SU-DHL-6 (cell line): Measurements from ENCODE around the gene RNPC3.
A peak's percentile ranks its signal among the peaks of the same experiment; 100 is the strongest.

Experiments used
- H2AFZ ChIP-seq: fragments of 200-600 bp; sonication (generic); 2 replicates; pipeline ENCODE4 v1.6.1; 2014; ENCODE audit warnings: low read depth, mild to moderate bottlenecking, moderate library complexity, mixed read lengths, antibody characterized with exemption, low read length; ENCODE audit not compliant: severe bottlenecking
- H3F3A ChIP-seq: fragments of 200-600 bp; shearing (Covaris generic); 2 replicates; pipeline ENCODE4 v1.6.0; 2016; ENCODE audit warnings: antibody characterized with exemption, mild to moderate bottlenecking; ENCODE audit not compliant: insufficient read depth
- H3K27ac ChIP-seq: fragments of 200-600 bp; sonication (generic); 2 replicates; pipeline ENCODE4 v1.5.1; 2016; ENCODE audit warnings: low read depth, mild to moderate bottlenecking, low read length, moderate library complexity, mixed read lengths
- H3K27me3 ChIP-seq: fragments of 200-600 bp; sonication (generic), shearing (Covaris generic); 2 replicates; pipeline ENCODE4 v1.6.0; 2014; ENCODE audit warnings: mild to moderate bottlenecking, low read length
- H3K36me3 ChIP-seq: fragments of 200-600 bp; sonication (generic); 2 replicates; pipeline ENCODE4 v1.6.1; 2014; ENCODE audit warnings: mild to moderate bottlenecking, low read length, mixed read lengths
- H3K4me2 ChIP-seq: fragments of 300-600, 200-600 bp; shearing (Covaris generic), sonication (generic); 2 replicates; pipeline ENCODE4 v1.6.0; 2014; ENCODE audit warnings: low read length, low read depth, mild to moderate bottlenecking; ENCODE audit not compliant: poor library complexity, severe bottlenecking
- H3K4me3 ChIP-seq: fragments of 200-600 bp; sonication (generic); 2 replicates; pipeline ENCODE4 v1.5.1; 2014; ENCODE audit warnings: antibody characterized with exemption, low read length, mild to moderate bottlenecking, mixed read lengths; ENCODE audit not compliant: insufficient read depth, poor library complexity, severe bottlenecking
- H3K79me2 ChIP-seq: fragments of 200-600 bp; sonication (generic); 2 replicates; pipeline ENCODE4 v1.6.1; 2014; ENCODE audit warnings: mild to moderate bottlenecking, low read length, moderate library complexity; ENCODE audit not compliant: insufficient read depth
- H3K9ac ChIP-seq: fragments of 200-600 bp; sonication (generic); 2 replicates; pipeline ENCODE4 v1.7.0; 2014; ENCODE audit warnings: mild to moderate bottlenecking, low read length
- H3K9me2 ChIP-seq: fragments of 200-600 bp; sonication (generic); replicated peaks from 2 replicates; pipeline ENCODE4 v1.6.1; 2014; ENCODE audit warnings: low read length; ENCODE audit not compliant: insufficient read depth
- H3K9me3 ChIP-seq: fragments of 200-600 bp; sonication (generic); 2 replicates; pipeline ENCODE4 v1.6.1; 2014; ENCODE audit warnings: low read length, mixed read lengths; ENCODE audit not compliant: insufficient read depth
- H4K20me1 ChIP-seq: fragments of 200-600 bp; sonication (generic); 2 replicates; pipeline ENCODE4 v1.6.1; 2014; ENCODE audit warnings: low read depth, mild to moderate bottlenecking, antibody characterized with exemption, low read length, moderate library complexity, mixed read lengths
- EZH2phosphoT487 ChIP-seq: fragments of 200-600 bp; sonication (generic), shearing (Covaris generic); conservative IDR thresholded peaks from 2 replicates; pipeline ENCODE4 v1.6.1; 2018; ENCODE audit warnings: mild to moderate bottlenecking, antibody characterized with exemption, low read length, moderate library complexity, mixed read lengths
- TF ChIP-seq, protein P1 (sequence below): fragments of 200-600 bp; sonication (generic); IDR thresholded peaks from one replicate; pipeline ENCODE4 v1.5.1; 2017; ENCODE audit warnings: antibody characterized with exemption, mild to moderate bottlenecking, low read length, moderate library complexity; ENCODE audit not compliant: insufficient read depth, poor library complexity, severe bottlenecking

Gene RNPC3, protein sequence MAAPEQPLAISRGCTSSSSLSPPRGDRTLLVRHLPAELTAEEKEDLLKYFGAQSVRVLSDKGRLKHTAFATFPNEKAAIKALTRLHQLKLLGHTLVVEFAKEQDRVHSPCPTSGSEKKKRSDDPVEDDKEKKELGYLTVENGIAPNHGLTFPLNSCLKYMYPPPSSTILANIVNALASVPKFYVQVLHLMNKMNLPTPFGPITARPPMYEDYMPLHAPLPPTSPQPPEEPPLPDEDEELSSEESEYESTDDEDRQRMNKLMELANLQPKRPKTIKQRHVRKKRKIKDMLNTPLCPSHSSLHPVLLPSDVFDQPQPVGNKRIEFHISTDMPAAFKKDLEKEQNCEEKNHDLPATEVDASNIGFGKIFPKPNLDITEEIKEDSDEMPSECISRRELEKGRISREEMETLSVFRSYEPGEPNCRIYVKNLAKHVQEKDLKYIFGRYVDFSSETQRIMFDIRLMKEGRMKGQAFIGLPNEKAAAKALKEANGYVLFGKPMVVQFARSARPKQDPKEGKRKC

DNA sequence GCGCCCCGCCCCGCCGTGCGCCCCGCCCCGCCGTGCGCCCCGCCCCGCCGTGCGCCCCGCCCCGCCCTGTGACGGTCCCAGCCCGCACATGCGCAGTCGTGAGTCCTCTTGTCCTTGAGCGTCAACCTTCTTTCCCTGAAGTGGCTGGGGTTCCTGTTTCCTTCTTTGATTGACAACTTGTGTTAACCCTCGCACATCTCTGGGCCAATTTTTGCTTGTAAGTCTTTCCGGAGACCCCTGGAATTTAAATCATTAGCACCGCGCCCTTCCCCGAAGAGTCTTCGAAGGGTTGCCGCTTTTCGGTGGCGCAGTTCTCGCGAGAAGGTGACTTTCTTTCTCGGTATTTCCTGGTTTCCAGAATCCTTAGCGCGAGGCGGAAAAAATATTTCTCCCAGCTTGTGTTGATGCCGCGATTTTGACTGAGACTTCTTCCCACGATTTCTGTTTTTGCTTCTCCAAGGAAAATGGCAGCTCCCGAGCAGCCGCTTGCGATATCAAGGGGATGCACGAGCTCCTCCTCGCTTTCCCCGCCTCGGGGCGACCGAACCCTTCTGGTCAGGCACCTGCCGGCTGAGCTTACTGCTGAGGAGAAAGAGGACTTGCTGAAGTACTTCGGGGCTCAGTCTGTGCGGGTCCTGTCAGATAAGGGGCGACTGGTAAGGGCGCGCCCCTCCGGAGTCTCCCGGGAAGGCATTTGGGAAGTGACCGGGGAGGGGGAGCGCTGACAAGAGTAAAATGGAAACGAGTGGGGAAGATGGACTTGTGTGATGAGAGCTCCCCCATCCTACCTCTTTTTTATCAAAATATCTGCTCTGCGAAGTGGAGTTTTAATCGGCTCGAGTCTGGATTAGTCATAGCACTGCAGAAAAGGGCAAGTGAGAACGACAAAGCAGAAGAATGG lies at the start of gene RNPC3:
RNPC3 (plus strand) TSS at position 93 of the 901 bp plus-strand sequence; CDS start at position 465, 372 bp downstream.
- Histone ChIP-seq H3K4me2 (peak within 1 kb of the TSS; percentile 100), H4K20me1 (peaks cover 24% of the 10 kb centered on the region), H3K4me3 (peak within 1 kb of the TSS; percentile 100), H3K9me2 (no peaks in the 10 kb centered on the region), H3K27ac (peak within 1 kb of the TSS; percentile 95), H3K27me3 (no peaks in the 10 kb centered on the region), H3K36me3 (peaks cover 25% of the 10 kb centered on the region), H3K9me3 (no peaks in the 10 kb centered on the region), H3K9ac (peak within 1 kb of the TSS; percentile 99), H2AFZ (peak within 1 kb of the TSS; percentile 94), H3F3A (no peaks in the 10 kb centered on the region), H3K79me2 (peaks cover 50% of the 10 kb centered on the region)
- no peak for TF ChIP-seq EZH2phosphoT487
- TF ChIP-seq, protein P1, sequence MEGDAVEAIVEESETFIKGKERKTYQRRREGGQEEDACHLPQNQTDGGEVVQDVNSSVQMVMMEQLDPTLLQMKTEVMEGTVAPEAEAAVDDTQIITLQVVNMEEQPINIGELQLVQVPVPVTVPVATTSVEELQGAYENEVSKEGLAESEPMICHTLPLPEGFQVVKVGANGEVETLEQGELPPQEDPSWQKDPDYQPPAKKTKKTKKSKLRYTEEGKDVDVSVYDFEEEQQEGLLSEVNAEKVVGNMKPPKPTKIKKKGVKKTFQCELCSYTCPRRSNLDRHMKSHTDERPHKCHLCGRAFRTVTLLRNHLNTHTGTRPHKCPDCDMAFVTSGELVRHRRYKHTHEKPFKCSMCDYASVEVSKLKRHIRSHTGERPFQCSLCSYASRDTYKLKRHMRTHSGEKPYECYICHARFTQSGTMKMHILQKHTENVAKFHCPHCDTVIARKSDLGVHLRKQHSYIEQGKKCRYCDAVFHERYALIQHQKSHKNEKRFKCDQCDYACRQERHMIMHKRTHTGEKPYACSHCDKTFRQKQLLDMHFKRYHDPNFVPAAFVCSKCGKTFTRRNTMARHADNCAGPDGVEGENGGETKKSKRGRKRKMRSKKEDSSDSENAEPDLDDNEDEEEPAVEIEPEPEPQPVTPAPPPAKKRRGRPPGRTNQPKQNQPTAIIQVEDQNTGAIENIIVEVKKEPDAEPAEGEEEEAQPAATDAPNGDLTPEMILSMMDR, result no peak

DNA sequence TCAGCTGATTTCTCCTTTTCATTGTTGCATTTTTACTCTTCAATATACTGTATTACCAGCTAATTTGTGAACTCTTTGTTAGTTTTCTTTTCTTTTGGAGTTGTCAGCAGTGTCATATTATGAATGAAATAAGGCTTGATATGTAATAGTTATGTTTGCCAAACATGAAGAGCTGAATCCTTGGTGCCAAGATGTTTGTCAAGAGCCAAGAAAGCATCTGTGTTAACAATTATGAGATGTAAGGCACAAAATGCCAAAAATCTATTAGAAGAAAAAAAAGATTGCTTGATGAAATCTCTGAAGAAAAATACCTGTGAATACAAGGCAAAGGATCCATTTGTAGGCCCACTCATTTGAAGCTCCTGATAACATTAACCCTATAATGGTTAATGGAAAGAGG lies 48.4 kb upstream of the RNPC3 start:
- no peaks in the 10 kb centered on the region for H3K27me3 ChIP-seq
- no peaks in the 10 kb centered on the region for H3K79me2 ChIP-seq
- TF ChIP-seq, protein P1, result no peak
- no peak for TF ChIP-seq EZH2phosphoT487
- H4K20me1 ChIP-seq, result no peaks in the 10 kb centered on the region
- H3F3A ChIP-seq, result no peaks in the 10 kb centered on the region
- H3K36me3 ChIP-seq, result no peaks in the 10 kb centered on the region
- H3K27ac ChIP-seq, result no peak overlapping the region
- no peaks in the 10 kb centered on the region for H3K9me3 ChIP-seq
- no peak overlapping the region for H3K9ac ChIP-seq
- no peak overlapping the region for H2AFZ ChIP-seq
- peaks cover 5% of the 10 kb centered on the region; the same call in 1 of the 2 replicates for H3K9me2 ChIP-seq
- no peak overlapping the region for H3K4me3 ChIP-seq
- H3K4me2 ChIP-seq, result no peak overlapping the region

DNA sequence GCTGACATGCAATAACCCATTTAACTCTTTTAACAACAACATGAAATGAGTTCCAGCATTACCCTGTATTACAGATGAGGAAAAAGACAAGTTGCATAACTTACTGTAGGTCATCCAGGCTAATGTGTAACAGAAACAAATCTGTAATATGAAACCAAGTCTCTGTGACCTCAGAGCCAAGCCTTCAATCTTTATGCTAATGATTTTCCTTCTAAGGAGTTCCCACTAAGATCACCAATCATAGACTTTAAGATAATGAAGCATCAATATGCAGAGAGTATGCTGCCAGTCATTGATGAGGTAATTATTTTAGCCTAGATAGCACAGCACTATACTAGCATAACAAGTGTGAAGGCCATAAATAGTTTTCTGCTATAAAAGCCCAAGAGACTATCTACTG lies 35.6 kb upstream of the RNPC3 start:
- H3K9me3 ChIP-seq, result no peaks in the 10 kb centered on the region
- H3K27me3 ChIP-seq, result no peaks in the 10 kb centered on the region
- H2AFZ ChIP-seq, result no peak overlapping the region
- TF ChIP-seq EZH2phosphoT487, result no peak
- TF ChIP-seq, protein P1, result no peak
- no peaks in the 10 kb centered on the region for H4K20me1 ChIP-seq
- no peaks in the 10 kb centered on the region for H3K36me3 ChIP-seq
- H3K4me2 ChIP-seq, result no peak overlapping the region
- H3K27ac ChIP-seq, result no peak overlapping the region
- H3K9ac ChIP-seq, result no peak overlapping the region
- no peaks in the 10 kb centered on the region for H3F3A ChIP-seq
- H3K79me2 ChIP-seq, result no peaks in the 10 kb centered on the region
- H3K9me2 ChIP-seq, result no peaks in the 10 kb centered on the region
- no peak overlapping the region for H3K4me3 ChIP-seq
